ENCODE results near the gene KLHL26. TPM values are rescaled to one million over a fixed set of nuclear protein-coding genes. Genes with fewer than 3 reads are reported as not detected.
A peak's percentile ranks its signal among the peaks of the same experiment; 100 is the strongest.

The KLHL26 gene
- total RNA-seq, 1 donor from 2014 or later, result 6.1 TPM

DNA sequence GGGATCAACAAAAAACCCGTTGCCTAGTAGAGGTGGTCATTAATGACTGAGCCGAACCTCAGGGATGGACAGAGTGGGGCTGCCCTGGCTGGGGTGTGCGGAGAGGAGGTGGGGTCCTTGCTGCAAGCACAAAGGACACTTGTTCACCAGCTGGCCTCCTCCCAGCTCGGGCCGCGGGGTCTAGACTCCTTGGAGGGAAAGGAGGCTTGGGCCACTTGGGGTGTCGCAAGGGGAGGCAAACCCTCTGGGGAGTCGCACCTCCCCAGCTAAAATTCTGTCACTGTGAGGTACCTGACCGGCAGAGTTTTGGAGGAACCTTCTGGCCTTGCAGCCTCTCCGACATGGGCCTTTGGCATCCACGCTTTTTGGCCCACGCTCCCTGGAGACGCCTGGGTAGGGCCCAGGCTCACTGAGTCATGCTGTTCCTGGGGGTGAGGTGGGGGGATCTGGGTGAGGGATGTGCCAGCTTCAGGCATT is 8.2 kb downstream of the KLHL26 start:
- DNase-seq (ENCODE audit: low spot score) (no peak), ATAC-seq (no peak)

DNA sequence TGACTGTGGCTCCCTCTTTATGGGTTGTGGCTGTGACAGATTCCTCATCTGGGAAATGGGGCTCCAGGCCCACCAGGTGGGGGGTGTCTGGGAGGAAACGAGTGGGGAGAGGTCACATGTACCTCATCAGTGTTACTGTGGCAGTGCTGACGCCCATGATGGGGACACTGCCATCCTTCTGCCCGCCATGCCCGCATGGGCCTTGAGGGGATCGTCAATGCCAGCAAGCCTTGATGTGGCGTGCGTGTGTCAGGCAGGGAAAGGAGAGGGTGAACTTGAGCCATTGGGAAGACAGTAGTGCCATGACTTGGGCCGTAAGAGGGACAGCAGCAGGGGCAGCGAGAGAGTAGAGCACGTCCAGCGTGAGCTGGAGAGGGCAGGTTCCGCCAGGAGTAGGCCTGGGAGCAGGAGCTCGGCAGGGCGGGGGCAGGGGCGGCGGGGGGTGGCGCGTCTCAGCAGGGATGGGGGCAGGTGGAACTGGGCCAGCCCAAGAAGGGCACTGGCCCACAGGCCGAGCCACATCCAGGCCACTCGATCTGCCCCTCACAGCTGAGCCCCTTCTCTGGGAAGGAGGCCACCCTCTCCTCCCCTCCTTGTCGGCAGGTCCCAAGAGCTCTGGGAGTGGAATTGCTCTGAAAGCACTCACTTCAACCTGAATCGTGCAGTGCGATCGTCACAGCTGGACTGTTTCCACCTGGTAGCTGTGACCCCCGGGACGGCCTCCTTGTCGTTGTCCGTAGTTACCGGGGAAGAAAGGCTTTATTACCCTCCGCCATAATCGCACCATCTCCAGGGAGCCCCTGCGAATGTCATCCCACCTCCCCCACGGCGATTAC is 9.9 kb downstream of the KLHL26 start:
- no peak for DNase-seq (ENCODE audit: low spot score)
- no peak for ATAC-seq

DNA sequence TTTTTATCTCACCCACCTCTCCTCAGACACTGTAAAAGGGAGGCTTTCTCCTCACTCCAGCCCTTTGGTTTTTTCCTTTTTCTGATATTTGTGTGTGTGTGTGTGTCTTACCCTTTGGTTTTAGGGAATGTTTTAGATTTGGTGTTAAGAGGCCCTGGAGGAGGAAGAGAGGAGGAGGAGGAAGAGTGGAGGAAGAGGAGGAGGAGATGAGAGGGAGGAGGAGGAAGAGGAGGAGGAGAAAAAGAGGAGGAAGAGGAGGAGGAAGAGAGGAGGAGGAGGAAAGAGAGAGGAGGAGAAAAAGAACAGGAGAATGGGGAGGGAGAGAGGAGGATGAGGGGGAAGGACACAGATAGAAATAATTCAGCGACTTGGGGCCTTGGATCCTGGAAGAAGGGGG is 10.5 kb downstream of the KLHL26 start:
- no peak for DNase-seq (ENCODE audit: low spot score)
- no peak for ATAC-seq

DNA sequence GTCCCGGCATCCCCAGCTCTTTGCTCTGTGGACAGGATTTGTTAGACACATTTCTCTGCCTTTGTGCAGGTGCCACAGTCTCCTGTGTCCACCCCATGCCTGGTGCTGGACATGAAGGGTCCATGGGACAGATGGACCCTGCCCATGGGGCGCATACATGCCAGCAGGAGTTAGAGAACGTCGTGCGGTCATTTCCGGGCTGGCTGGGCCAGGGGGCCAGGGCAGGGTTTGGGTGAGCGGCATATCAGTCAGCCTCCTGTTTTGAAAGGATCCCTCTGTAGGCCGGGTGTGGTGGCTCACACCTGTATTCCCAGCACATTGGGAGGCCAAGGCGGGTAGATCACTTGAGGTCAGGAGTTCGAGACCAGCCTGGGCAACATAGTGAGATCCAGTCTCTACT is 11.0 kb downstream of the KLHL26 start:
- ATAC-seq (no peak), DNase-seq (ENCODE audit: low spot score) (no peak)

DNA sequence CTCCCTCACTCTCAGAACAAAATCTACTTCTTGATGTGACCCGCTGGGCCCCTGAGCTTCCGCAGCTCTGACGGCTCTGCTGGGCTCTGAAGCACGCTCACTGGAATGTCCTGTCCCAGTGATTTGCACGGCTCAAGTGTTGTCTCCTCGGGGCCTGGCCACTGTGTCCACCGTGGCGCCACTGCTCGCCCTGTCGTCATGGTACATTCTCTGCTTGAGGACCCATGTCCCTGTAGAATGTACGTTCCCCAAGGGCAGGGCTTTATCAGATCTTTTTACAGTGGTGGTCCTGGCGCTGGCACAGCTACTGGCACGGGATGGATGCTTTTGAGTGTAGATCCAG is 12.1 kb downstream of the KLHL26 start:
- DNase-seq (ENCODE audit: low spot score) (no peak), ATAC-seq (no peak)

DNA sequence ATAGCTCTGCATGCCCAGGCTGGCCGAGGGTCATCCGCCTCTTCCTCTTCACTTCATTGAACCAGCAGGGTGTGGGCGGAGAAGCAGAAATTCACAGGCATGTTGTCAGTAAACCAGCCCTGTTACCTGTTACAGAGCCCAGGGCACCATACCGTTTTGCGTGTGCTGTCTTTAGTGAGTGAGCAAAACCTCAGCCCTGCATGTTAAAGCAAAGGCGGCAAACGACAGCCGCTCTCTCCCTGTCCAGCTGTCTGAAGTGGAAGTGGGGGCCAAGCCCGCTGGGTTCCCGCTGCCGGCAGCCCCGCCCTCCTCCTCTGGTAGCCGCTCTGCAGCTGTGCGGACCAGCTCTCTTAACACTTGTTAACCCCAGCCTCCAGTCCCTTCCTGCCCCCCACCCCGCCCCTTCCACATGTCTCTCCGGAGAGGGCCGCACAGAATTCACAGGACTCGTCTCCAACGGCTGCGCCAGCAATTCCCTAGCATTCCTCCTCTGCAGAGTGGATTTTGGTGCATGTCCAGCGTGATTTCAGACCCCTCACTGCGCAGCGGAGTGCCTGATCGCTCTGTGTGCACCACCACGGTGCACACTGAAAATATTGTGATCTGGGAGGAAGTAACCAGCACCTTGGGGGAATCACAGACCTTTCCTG is 12.7 kb downstream of the KLHL26 start:
- ATAC-seq (peak; percentile 45), DNase-seq (ENCODE audit: low spot score) (no peak)

DNA sequence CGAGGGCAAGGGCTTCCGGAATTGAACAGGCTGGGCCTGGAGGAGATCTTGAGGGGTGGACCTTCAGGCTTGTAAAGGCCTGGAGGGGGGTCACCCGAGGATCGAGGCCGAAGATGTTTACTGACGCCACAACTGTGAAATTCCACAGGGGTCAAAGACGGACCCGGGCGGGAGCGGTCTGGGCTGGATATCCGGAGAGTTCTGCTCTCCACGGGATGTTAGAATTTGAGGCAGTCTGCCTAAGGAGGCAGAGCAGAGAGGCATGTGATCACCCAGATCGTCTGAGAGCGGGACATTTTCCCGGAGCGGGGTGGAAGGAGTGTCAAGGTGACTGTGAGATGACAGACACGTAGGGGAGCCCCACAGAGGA is 13.2 kb downstream of the KLHL26 start:
- ATAC-seq, result peak; percentile 55
- no peak for DNase-seq (ENCODE audit: low spot score)

DNA sequence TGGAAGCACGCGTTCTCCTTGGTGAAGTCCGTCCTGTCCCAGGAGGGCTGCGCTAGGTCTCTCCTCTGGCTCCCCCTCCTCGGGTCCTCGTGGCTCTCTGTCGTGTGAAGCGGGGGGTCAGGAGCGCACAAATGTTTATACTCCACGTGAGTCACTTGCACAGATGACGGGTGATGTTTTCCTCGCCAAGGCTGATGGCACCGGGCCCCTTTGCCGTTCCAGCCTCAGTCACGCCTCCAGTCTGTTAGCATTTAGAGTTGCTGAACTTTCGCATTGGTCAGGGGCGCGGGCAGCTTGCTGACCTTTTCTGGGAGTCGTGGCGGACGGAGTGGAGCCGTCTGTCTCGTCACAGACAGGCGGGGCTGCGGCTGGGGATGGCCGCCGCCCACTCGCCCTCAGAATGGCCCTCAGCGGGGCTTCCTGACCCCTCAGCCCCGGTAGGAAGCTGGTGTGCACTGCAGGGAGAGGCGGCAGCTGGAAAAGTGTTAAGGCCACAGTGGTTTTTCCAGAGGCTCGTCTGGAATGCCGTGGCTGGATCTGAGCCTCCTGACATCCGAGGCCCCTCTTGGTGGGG is 13.7 kb downstream of the KLHL26 start:
- ATAC-seq (peak; percentile 40), DNase-seq (ENCODE audit: low spot score) (no peak)

DNA sequence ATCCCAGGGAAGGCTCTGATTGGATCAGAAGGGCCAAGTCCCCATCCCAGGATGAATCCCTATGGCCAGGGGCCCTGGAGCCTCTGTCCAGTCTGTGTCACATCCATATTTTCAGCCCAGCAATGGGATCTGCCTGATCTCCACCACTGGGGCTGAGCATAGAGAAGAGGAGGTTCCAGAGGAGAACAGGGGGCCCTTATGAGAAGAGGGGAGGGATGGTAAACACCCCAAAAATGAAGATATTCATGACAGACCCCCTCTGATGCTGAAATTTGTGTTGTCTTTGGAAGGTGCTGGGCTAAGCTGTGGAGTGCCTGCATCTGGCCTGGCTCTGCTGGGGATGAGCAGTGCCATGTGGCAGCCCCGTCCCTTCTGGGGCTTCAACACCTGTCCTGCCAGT is 14.5 kb downstream of the KLHL26 start:
- DNase-seq (ENCODE audit: low spot score), result no peak
- ATAC-seq, result no peak

DNA sequence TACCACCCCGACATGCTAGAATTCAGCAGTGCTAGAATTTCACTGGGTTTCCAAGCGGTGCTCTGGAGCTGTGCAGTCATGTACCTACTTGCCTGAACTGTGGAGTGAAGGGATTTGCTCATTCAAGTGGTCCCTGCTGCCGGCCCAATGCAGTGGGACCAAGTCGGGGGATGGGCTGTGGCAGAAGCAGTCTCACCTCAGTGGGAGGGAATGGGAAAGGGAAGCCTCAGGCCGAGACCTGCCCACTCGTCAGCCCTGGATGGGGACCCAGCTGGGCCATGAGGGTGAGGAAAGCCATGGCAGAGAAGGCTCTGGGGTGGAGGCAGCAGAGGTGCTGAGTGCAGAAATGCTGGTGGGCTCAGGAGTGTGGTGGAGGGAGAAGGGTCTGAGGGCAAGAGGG is 14.9 kb downstream of the KLHL26 start:
- DNase-seq (ENCODE audit: low spot score), result no peak
- ATAC-seq, result no peak

DNA sequence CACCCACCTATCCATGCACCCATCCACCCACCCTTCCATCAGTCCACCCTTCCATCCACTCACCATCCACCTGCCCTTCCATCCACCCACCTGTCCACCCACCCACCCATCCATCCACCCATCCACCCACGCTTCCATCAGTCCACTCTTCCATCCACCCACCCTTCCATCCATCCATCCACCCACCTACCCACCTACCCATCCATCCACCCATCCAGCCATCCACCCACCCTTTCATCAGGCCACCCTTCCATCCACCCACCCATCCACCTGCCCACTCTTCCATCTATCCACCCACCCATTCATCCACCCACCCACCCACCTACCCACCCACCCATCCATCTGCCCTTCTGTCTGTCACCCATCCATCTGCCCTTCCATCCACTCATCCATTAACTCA is 17.0 kb downstream of the KLHL26 start:
- no peak for ATAC-seq
- no peak for DNase-seq (ENCODE audit: low spot score)

DNA sequence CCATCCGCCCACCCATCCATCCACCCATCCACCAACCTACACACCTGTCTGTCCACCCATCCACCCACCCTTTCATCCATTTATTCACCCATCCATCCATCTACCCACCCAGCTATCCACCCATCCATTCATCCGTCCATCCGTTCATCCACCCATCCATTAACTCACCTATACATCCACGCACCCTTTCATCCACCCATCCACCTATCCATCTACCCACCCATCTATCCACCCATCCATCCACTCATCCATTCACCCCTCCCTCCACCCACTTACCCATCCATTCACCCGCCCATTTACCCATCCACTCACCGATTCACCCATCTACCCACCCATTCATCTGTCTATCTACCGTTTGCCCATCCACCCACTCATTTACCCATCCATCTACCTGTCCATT is 17.6 kb downstream of the KLHL26 start:
- DNase-seq (ENCODE audit: low spot score) (no peak), ATAC-seq (no peak)

DNA sequence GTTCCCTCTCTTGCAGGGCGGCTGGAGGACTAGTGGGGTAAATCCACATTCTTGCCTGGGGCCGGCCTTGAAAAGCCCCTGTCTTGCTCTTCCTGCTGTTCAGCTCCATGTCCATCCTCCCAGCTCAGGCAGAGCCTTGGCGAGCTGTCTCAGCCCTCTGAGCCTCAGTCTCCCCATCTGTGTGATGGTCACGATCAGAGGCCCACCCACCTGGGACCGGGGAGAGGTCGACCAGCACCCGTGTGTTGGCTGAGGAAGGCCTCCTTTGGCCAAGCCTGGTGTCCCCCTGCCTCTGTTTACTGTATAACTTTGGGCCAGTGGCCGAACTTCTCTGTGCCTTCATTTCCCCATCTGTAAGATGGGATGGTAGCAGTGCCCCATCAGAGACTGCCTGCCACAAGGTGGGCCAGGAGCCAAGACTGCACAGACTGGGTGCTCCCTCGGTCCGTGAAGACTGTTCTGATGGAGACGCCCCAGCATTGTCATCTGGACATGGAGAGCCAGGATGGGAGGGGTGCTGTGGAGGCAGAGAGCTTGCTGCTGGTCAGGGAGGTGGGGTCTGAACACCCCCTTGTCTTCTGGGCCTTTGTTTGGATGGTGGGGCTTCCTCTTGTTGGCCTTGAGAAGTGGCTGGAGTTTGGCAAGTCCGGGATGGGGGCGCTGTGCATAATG is 18.5 kb downstream of the KLHL26 start:
- DNase-seq (ENCODE audit: low spot score) (no peak), ATAC-seq (no peak)

DNA sequence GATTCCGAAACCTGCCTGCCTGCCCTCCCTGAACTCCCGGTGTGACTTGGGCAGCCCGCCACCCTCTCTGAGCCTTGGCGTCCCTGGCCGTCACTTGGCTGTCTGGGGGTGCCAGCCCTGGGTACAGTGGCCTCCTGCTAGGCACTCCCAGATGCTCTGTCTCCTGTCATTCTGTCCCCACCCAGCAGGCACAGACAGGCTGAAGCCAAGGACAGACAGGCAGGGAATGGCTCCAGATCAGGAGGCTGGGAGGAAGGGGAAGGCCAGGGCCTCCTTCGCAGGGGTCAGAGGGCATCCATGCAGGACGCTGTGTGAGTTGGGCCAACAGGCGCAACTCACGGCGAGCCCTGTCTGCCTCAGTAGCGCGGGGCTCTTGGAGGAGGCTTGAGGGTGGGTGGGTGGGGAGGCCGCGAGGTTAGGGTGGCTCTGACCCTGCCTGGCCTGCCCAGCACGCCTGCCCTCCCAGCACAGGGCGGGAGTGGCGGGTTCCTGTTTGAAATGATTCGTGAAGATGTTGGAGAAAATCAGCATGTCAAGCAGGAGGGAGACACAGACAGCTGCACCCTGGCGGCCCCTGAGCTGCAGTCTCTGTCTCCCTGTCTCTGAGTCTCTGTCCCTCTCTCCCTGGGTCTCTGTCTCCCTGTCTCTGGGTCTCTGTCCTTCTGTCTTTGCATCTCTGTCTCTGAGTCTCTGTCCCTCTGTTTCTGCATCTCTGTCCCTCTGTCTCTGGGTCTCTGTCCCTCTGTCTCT is 19.7 kb downstream of the KLHL26 start:
- DNase-seq (ENCODE audit: low spot score) (no peak), ATAC-seq (no peak)

DNA sequence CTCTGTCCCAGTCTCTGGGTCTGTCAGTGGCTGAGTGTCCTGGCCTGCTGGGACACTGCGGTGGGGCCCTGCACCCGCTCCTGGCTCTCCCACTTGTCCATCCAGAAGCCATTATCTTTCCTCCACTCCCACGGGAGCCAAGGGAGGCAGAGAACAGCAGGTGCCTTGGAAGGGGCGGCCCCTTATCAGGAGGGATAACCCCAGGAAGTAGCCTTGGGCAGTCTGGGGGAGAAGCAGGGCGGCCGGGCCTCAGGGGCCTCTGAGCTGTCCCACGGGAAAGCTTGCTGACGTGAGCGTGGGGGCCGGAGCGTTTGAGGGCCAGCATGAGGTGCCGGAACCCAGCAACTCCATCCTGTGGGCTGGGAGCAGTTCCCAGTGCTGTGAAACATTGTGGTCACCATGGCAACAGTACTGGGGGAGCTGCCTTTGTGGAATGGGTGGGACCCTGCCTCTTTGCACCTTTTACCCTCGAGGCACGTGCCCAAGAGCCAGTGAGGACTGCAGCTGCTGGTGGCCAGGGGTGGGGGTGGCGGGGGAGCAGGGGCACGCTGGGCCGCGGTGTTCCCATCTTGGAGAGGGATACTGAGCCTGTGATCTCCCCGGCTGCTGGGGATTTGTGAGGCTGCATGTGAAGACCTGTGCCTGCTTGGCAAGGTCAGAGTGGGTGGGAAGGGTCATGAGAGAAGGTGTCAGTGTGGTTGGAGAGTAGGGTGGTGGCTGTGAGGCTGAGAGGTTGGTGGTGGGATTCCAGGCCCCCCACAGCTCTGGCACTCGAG is 20.9 kb downstream of the KLHL26 start:
- ATAC-seq, result no peak
- DNase-seq (ENCODE audit: low spot score), result no peak

DNA sequence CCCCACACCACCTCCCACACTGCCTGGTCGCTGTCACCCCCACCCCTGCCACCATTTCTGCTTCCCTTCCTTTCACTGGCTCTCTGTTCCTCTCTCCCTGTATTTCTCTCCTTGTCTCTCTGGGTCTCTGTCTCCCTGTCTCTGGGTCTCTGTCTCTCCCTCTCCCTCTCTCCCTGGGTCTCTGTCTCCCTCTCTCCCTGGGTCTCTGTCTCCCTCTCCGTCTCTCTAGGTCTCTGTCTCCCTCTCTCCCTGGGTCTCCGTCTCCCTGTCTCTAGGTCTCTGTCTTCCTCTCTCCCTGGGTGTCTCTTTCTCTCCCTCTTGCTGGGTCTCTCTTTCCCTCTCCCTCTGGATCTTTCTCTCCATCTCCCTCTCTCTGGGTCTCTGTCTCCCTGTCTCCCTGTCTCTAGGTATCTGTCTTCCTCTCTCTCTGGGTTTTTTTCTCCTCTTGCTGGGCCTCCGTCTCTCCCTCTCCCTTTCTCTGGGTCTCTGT is 21.6 kb downstream of the KLHL26 start:
- no peak for ATAC-seq
- no peak for DNase-seq (ENCODE audit: low spot score)

DNA sequence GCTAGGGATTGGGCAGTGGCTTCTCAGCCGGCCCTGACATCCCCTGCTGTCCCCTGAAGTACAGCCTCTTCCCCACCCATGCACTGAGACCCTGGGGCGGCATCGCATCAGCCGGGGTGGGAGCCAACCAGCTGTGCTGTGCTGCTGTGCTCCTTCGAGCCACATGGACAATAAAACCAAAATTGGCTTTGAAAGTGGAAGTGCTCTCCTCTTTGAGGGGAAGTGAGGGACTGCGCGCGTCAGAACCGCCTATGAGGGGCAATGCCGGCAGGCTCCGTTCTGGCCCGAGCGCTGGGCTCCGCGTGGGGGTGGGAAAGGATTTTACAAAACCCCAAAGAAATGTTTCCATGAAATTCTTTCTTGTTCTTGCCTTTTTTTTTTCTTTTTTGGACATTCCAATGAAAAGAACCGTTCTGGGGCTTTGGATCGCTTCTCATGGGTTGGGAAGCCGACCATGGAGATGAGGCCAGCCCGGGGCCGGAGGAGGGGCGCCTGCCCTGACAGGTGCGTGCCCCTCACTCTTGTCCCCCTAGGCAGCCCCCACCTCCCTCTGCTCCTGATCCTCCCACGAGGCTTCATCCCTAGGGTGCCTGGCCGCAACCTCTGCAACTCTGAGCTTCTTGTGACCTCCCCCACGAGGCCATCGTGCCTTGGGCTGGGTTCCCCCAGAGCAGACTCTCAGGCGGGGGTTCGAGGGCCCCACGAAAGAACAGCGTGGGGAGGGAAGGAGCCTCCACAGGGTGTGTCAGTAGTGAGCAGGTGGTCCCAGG is 22.6 kb downstream of the KLHL26 start:
- DNase-seq (ENCODE audit: low spot score), result no peak
- ATAC-seq, result peak; percentile 13

DNA sequence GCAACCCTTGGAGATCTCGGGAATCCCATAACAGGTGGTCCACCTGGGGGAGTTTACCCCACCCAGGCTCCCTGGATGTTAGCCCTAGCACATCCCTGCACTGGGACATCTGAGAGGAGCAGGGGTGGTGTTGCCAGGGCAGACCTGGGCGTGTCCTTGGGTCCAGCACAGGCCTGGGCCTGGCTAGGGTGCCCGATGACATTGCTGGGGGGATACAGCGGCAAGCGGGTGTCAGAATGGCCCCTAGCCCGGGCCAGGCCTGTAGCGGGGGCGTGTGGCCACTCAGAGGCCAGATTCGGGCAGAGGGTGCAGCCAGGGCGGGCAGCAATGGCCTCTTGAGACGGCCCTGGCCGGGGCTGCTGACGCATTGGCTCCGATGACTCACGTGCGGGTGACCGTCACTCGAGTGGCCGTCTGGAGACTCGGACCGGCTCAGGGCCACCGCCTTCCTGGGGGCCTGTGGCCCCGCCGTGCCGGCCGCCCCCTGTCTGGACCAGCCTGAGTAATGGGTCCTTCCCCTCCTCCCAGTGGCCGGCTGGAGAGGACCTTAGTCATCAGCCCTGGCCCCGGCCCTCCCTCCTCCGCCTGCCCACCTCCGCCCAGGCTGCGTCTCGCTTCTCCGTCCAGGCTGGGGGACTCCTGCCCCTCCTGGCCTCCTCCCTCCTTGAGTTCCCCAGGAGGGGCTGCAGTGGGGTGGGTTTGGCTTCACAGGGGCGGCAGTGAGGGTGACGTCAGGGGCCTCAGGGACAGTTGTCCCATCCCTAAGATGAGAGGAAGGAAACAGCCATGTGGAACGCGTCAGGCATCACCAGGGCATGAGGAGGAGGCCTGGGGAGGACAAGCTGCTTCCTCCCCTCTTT is 23.5 kb downstream of the KLHL26 start:
- ATAC-seq (no peak), DNase-seq (ENCODE audit: low spot score) (no peak)

All from left lobe of liver (tissue), 2 donors.